Brain pericyte (primary cell): ENCODE measurements around the gene ABCA1.
"Not testable (repeated sequence)": the region's sequence is repeated elsewhere in the genome, so short reads cannot be mapped to it uniquely, and the experiment has no call there.

ENCODE experiments used
- DNase-seq: peaks from one replicate; pipeline ENCODE4 v3.0.0-alpha.2; 2012; ENCODE audit warnings: low read depth, low spot score

The ABCA1 gene

DNA sequence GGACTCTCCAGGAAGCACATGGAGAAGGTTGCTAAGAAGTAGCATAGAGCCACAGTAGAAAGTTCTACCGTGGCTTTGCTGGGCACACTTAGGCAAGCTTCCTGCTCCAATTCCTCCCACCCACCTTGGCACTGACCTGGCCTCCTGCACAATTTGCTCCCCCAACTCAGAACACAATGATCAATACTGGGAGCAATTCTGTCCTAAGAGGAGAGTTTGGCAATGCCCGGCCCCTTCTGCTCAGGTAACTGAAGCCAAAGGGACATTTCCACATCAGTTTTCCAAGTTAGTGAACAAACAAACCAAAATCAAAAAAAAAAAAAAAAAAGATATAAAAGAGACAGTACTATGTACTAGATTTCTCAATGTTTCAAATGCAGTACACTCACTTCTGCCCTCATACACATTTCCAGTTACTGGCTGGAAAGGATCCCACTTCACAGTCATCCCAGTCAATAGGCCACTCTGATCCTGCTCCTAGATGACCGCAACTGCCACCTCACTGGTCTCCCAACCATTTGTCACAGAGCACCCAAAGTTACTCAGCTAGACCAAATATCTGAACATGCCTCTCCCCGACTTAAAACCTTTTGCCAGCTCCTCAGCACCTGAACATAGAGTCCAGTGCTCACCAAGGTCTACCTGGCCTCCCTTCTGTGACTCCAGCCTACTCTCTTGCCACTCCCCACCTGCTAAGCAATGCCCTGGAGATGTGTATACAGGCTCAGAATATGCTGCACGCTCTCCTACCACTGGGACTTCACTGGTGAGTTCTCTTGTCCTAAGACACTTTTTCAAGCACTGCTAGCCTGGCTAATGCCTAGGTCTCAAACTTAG, 21.3 kb downstream of the ABCA1 start:
- no peak for DNase-seq

- no peak for DNase-seq
Measured at GRCh38 chr9:104905931-104906330, 22.0 kb downstream of the ABCA1 start.

- no peak for DNase-seq
Measured at GRCh38 chr9:104905153-104905901, 22.6 kb downstream of the ABCA1 start.

GRCh38 chr9:104903609-104904008, 24.3 kb downstream of the ABCA1 start:
- peak; percentile 94 for DNase-seq

- DNase-seq, result no peak
Measured at GRCh38 chr9:104900871-104901270, 27.1 kb downstream of the ABCA1 start.

GRCh38 chr9:104900324-104900723, 27.6 kb downstream of the ABCA1 start:
- DNase-seq, result no peak

GRCh38 chr9:104899759-104900247, 28.2 kb downstream of the ABCA1 start:
- no peak for DNase-seq

GRCh38 chr9:104898376-104898775, 29.6 kb downstream of the ABCA1 start:
- DNase-seq, result not testable (repeated sequence)

DNA sequence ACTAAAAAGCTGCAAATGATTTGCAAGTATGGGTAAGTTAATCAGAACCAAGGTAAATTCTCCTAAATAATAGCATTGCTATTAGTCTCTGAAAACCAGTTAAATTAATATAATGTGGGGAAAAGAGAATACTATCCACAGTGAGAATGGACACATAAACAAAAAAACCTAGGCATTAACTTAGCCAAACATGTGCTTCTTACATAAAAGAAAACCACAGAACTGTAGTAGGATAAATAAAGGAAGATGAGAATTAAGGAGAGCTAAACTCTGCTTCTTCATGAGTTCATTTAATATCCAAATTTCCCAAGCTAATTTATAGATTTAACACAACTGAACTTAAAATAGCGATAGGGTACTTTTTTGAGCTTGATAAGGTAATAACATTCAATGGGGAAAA, 31.8 kb downstream of the ABCA1 start:
- no peak for DNase-seq

- no peak for DNase-seq
Measured at GRCh38 chr9:104895572-104895971, 32.4 kb downstream of the ABCA1 start.

- DNase-seq, result no peak
Measured at GRCh38 chr9:104892701-104893100, 35.3 kb downstream of the ABCA1 start.

GRCh38 chr9:104890433-104890770, 37.6 kb downstream of the ABCA1 start:
- DNase-seq, result no peak

GRCh38 chr9:104885818-104886709, 41.9 kb downstream of the ABCA1 start:
- no peak for DNase-seq

- no peak for DNase-seq
Measured at GRCh38 chr9:104883169-104883568, 44.8 kb downstream of the ABCA1 start.

DNA sequence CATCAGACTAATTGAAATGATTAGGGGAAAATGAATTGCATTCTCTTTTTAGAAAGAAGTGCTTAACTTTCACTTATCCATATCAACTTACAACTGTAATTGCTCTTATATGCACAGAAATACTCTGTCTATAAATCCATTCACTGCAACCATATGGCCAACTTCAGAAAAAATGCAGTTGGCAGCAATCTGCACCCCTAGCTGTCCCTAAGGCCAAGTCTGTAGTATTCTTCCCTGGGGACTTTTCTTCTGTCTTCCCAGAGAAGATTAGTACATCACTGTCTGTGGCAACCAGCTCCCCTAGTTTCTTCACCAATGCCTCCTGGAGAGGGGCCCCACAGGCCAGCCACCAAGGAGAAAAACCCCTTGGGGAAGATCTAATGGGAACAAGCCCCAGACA, 45.4 kb downstream of the ABCA1 start:
- no peak for DNase-seq

GRCh38 chr9:104882086-104882485, 45.9 kb downstream of the ABCA1 start:
- no peak for DNase-seq

GRCh38 chr9:104879555-104880309, 48.2 kb downstream of the ABCA1 start:
- no peak for DNase-seq

DNA sequence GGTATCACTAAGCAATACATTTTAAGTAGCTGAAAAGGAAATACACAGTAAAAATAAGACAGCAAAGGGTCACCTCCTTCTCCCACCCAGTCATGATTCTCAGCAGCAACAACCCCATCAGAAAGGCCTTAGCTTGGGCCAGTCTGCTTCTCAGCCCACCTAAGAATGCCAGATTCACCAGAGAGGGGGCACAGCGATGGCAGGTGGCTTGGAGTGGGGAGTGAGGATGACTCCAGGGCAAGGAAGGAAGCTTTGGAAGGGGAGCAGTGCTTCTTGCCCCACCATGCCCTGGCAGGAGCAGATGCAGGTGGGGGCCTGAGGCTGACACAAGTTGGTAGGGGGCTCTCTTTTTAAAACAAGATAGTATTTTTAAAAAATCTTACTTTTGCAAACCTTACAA, 51.4 kb downstream of the ABCA1 start:
- no peak for DNase-seq

GRCh38 chr9:104875897-104876296, 52.1 kb downstream of the ABCA1 start:
- no peak for DNase-seq

DNA sequence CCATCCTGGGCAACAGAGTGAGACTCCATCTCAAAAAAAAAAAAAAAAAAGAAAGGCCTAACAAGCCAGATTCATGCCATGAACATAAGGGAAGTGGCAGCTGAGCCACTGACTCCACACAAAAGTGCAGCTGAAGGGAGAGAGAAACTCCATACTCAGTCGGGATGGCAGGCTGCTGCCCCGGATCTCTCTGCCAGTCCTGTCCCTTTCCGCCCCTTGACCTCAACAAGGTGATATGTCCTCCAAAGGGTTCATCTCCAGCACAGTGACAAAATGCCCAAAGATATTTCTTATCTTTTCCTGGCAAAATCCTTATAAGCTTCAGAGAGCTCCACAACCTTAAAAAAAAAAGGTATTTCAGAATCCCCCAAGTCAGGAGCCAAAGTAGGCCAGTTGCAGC, 52.6 kb downstream of the ABCA1 start:
- no peak for DNase-seq

GRCh38 chr9:104873489-104873850, 54.5 kb downstream of the ABCA1 start:
- no peak for DNase-seq
